Measurements from ENCODE around the gene RCAN2. TPM values are rescaled to one million over a fixed set of nuclear protein-coding genes. Genes with fewer than 3 reads are reported as not detected.

RCAN2 gene
- polyA plus RNA-seq, 1 donor from 2014 or later = 37.4 TPM

GRCh38 chr6:46376562-46377061 is 114.6 kb downstream of the RCAN2 start:
- Histone ChIP-seq H3K9ac (ENCODE audit: low read length) (no peak overlapping the region), H3K4me3 (ENCODE audit: low read length) (no peak overlapping the region), H4K20me1 (ENCODE audit: insufficient read depth) (no peaks in the 10 kb centered on the region), H3K36me3 (ENCODE audit: insufficient read depth, low read length) (no peaks in the 10 kb centered on the region), H3F3A (ENCODE audit: insufficient read depth, low read length, poor library complexity, severe bottlenecking) (no peaks in the 10 kb centered on the region), H3K9me3 (ENCODE audit: low read length) (no peaks in the 10 kb centered on the region), H3K4me2 (ENCODE audit: low read length) (no peak overlapping the region), H3K27ac (ENCODE audit: low read length) (no peak overlapping the region), H3K79me2 (replicated peaks; ENCODE audit: insufficient read depth, low read length) (no peaks in the 10 kb centered on the region), H2AFZ (ENCODE audit: low read depth, low read length) (no peak overlapping the region), H3K27me3 (ENCODE audit: insufficient read depth, low read depth, low read length) (no peaks in the 10 kb centered on the region), H3K9me2 (ENCODE audit: insufficient read depth, low read length) (no peaks in the 10 kb centered on the region)
- TF ChIP-seq POLR2AphosphoS5 (IDR thresholded peaks at IDR 0.05) = no peak

DNA sequence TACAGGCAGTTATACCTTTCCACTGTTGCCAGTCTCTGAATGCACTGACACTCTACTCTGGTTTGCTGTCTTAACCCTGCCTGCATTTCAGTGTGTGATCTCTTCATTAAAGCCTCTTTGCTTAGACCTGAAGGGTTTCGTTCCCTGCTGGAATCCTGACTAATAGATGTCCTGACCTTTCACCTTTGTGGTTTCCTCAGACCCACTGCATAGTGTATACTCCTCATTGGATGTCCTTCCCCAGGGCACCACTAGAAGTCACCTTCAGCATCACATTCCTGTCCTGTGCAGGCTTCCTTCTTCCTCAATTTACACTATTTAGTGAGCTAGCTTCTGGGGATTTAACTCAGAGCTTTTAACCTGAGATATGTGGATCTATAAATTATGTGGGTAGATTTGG is 120.6 kb downstream of the RCAN2 start:
- H3K27me3 ChIP-seq (ENCODE audit: insufficient read depth, low read depth, low read length) = no peaks in the 10 kb centered on the region
- H3F3A ChIP-seq (ENCODE audit: insufficient read depth, low read length, poor library complexity, severe bottlenecking) = no peaks in the 10 kb centered on the region
- H3K27ac ChIP-seq (ENCODE audit: low read length) = no peak overlapping the region
- H2AFZ ChIP-seq (ENCODE audit: low read depth, low read length) = no peak overlapping the region
- no peak overlapping the region for H3K4me2 ChIP-seq (ENCODE audit: low read length)
- H3K4me3 ChIP-seq (ENCODE audit: low read length) = no peak overlapping the region
- no peaks in the 10 kb centered on the region for H3K79me2 ChIP-seq (replicated peaks; ENCODE audit: insufficient read depth, low read length)
- H4K20me1 ChIP-seq (ENCODE audit: insufficient read depth) = no peaks in the 10 kb centered on the region
- no peaks in the 10 kb centered on the region for H3K9me3 ChIP-seq (ENCODE audit: low read length)
- H3K9me2 ChIP-seq (ENCODE audit: insufficient read depth, low read length) = no peaks in the 10 kb centered on the region
- no peaks in the 10 kb centered on the region for H3K36me3 ChIP-seq (ENCODE audit: insufficient read depth, low read length)
- no peak overlapping the region for H3K9ac ChIP-seq (ENCODE audit: low read length)
- TF ChIP-seq, protein P1, sequence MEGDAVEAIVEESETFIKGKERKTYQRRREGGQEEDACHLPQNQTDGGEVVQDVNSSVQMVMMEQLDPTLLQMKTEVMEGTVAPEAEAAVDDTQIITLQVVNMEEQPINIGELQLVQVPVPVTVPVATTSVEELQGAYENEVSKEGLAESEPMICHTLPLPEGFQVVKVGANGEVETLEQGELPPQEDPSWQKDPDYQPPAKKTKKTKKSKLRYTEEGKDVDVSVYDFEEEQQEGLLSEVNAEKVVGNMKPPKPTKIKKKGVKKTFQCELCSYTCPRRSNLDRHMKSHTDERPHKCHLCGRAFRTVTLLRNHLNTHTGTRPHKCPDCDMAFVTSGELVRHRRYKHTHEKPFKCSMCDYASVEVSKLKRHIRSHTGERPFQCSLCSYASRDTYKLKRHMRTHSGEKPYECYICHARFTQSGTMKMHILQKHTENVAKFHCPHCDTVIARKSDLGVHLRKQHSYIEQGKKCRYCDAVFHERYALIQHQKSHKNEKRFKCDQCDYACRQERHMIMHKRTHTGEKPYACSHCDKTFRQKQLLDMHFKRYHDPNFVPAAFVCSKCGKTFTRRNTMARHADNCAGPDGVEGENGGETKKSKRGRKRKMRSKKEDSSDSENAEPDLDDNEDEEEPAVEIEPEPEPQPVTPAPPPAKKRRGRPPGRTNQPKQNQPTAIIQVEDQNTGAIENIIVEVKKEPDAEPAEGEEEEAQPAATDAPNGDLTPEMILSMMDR (IDR thresholded peaks at IDR 0.05; ENCODE audit: poor library complexity, severe bottlenecking) = no peak
- TF ChIP-seq EZH2 (IDR thresholded peaks at IDR 0.05; ENCODE audit: borderline replicate concordance, insufficient read depth, low read length, poor library complexity, severe bottlenecking) (no peak), SMC3 (conservative IDR thresholded peaks at IDR 0.05; ENCODE audit: poor library complexity) (no peak), POLR2AphosphoS5 (IDR thresholded peaks at IDR 0.05) (no peak), TAF1 (IDR thresholded peaks at IDR 0.05; ENCODE audit: low read depth) (no peak), RAD21 (conservative IDR thresholded peaks at IDR 0.05) (no peak), EP300 (conservative IDR thresholded peaks at IDR 0.05; ENCODE audit: poor library complexity, severe bottlenecking) (no peak), MXI1 (conservative IDR thresholded peaks at IDR 0.05; ENCODE audit: poor library complexity, severe bottlenecking) (no peak)
- TF ChIP-seq, protein P2, sequence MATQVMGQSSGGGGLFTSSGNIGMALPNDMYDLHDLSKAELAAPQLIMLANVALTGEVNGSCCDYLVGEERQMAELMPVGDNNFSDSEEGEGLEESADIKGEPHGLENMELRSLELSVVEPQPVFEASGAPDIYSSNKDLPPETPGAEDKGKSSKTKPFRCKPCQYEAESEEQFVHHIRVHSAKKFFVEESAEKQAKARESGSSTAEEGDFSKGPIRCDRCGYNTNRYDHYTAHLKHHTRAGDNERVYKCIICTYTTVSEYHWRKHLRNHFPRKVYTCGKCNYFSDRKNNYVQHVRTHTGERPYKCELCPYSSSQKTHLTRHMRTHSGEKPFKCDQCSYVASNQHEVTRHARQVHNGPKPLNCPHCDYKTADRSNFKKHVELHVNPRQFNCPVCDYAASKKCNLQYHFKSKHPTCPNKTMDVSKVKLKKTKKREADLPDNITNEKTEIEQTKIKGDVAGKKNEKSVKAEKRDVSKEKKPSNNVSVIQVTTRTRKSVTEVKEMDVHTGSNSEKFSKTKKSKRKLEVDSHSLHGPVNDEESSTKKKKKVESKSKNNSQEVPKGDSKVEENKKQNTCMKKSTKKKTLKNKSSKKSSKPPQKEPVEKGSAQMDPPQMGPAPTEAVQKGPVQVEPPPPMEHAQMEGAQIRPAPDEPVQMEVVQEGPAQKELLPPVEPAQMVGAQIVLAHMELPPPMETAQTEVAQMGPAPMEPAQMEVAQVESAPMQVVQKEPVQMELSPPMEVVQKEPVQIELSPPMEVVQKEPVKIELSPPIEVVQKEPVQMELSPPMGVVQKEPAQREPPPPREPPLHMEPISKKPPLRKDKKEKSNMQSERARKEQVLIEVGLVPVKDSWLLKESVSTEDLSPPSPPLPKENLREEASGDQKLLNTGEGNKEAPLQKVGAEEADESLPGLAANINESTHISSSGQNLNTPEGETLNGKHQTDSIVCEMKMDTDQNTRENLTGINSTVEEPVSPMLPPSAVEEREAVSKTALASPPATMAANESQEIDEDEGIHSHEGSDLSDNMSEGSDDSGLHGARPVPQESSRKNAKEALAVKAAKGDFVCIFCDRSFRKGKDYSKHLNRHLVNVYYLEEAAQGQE (IDR thresholded peaks at IDR 0.05; ENCODE audit: borderline replicate concordance) = no peak

GRCh38 chr6:46368169-46368536 is 123.1 kb downstream of the RCAN2 start:
- H3K27me3 ChIP-seq (ENCODE audit: insufficient read depth, low read depth, low read length) = no peaks in the 10 kb centered on the region
- no peak overlapping the region for H2AFZ ChIP-seq (ENCODE audit: low read depth, low read length)
- no peak overlapping the region for H3K4me3 ChIP-seq (ENCODE audit: low read length)
- no peaks in the 10 kb centered on the region for H3K79me2 ChIP-seq (replicated peaks; ENCODE audit: insufficient read depth, low read length)
- H3F3A ChIP-seq (ENCODE audit: insufficient read depth, low read length, poor library complexity, severe bottlenecking) = no peaks in the 10 kb centered on the region
- no peaks in the 10 kb centered on the region for H4K20me1 ChIP-seq (ENCODE audit: insufficient read depth)
- TF ChIP-seq RAD21 (conservative IDR thresholded peaks at IDR 0.05) (no peak), MXI1 (conservative IDR thresholded peaks at IDR 0.05; ENCODE audit: poor library complexity, severe bottlenecking) (no peak), SMC3 (conservative IDR thresholded peaks at IDR 0.05; ENCODE audit: poor library complexity) (no peak), EZH2 (IDR thresholded peaks at IDR 0.05; ENCODE audit: borderline replicate concordance, insufficient read depth, low read length, poor library complexity, severe bottlenecking) (no peak), EP300 (conservative IDR thresholded peaks at IDR 0.05; ENCODE audit: poor library complexity, severe bottlenecking) (no peak)
- TF ChIP-seq, protein P1 (IDR thresholded peaks at IDR 0.05; ENCODE audit: poor library complexity, severe bottlenecking) = no peak
- TF ChIP-seq, protein P2 (IDR thresholded peaks at IDR 0.05; ENCODE audit: borderline replicate concordance) = no peak
- H3K9me3 ChIP-seq (ENCODE audit: low read length) = no peaks in the 10 kb centered on the region
- H3K9me2 ChIP-seq (ENCODE audit: insufficient read depth, low read length) = no peaks in the 10 kb centered on the region
- no peak overlapping the region for H3K4me2 ChIP-seq (ENCODE audit: low read length)
- no peaks in the 10 kb centered on the region for H3K36me3 ChIP-seq (ENCODE audit: insufficient read depth, low read length)
- H3K9ac ChIP-seq (ENCODE audit: low read length) = no peak overlapping the region
- no peak overlapping the region for H3K27ac ChIP-seq (ENCODE audit: low read length)
